K562 (cell line): ENCODE results near the gene SOX21. TPM values are rescaled to one million over a fixed set of nuclear protein-coding genes. Genes with fewer than 3 reads are reported as not detected.

Experiments used
- ATAC-seq: fragments of 200-7000 bp; cut with Tn5 transposase; 3 replicates; pipeline ENCODE4 v1.9.1; 2020; ENCODE audit warnings: moderate library complexity
- BruUV-seq: library from RNA; stranded (reverse); fragments of 400-500 nt; replicated peaks from 2 replicates; lab custom pipeline; 2021; lab: Mats Ljungman, UMichigan
- CTCF ChIA-PET: fragments of 300-600 bp; formaldehyde crosslinking; extraction: SDS; loops from one replicate; lab custom pipeline; 2021; ENCODE audit warnings: low intra/inter-chr PET ratio; lab: Yijun Ruan, JAX
- POLR2A ChIA-PET: fragments of 300-600, 350-650 bp; sonication (Branson Sonifier 250); formaldehyde crosslinking; extraction: SDS; loops from one replicate; lab custom pipeline; 2021; ENCODE audit warnings: antibody characterized with exemption, inconsistent platforms; lab: Yijun Ruan, JAX
- DNase-seq, 4 experiments: peaks; one replicate each; pipeline versions ENCODE4 v3.0.0 to v3.0.0-alpha.2; 2011 to 2018; ENCODE audit warnings: low spot score in 3 of 4, mixed read lengths in 3 of 4; ENCODE audit errors: extremely low read depth in 1 of 4
- FAIRE-seq: peaks from 2 replicates; lab custom pipeline; 2011; peaks lifted over from hg19 to GRCh38; lab: Jason Lieb, UNC
- H2AFZ ChIP-seq: 2 replicates; pipeline ENCODE4 v1.6.0; 2011; ENCODE audit warnings: low read depth, low read length, control low read depth, inconsistent platforms
- H3K27ac ChIP-seq: fragments of 200-600 bp; 3 replicates; pipeline ENCODE4 v1.8.0; 2011; ENCODE audit warnings: low read depth, mild to moderate bottlenecking, control low read depth, inconsistent platforms, low read length, moderate library complexity, mixed read lengths; ENCODE audit errors: extremely low read depth
- H3K27me3 ChIP-seq, 2 experiments: fragments of 300-600 bp in 1 of 2; 2 replicates in 1 of 2; 3 replicates in 1 of 2; pipeline versions ENCODE4 v1.6.0 to v1.8.0; 2011; ENCODE audit warnings: inconsistent platforms in 2 of 2, low read length in 2 of 2, mild to moderate bottlenecking in 1 of 2, mixed read lengths in 1 of 2, moderate library complexity in 1 of 2; ENCODE audit not compliant: control insufficient read depth in 2 of 2, insufficient read depth in 2 of 2
- H3K36me3 ChIP-seq: fragments of 300-600 bp; 3 replicates; pipeline ENCODE4 v1.8.0; 2011; ENCODE audit warnings: mild to moderate bottlenecking, low read length, inconsistent platforms; ENCODE audit not compliant: control insufficient read depth, insufficient read depth
- H3K4me1 ChIP-seq, 2 experiments: fragments of 200-600 bp in 1 of 2; replicated peaks in 1 of 2; 2 replicates in 1 of 2; 3 replicates in 1 of 2; pipeline versions ENCODE4 v1.5.1 to v1.8.0; 2011; ENCODE audit warnings: inconsistent platforms in 2 of 2, low read length in 2 of 2, mild to moderate bottlenecking in 1 of 2, mixed read lengths in 1 of 2, moderate library complexity in 1 of 2; ENCODE audit not compliant: control insufficient read depth in 2 of 2, insufficient read depth in 2 of 2
- H3K4me2 ChIP-seq: 2 replicates; pipeline ENCODE4 v1.6.1; 2011; ENCODE audit warnings: low read length, control low read depth, inconsistent platforms, mixed read lengths; ENCODE audit not compliant: insufficient read depth
- H3K4me3 ChIP-seq: fragments of 200-600 bp; sonication (generic), shearing (Covaris generic); 2 replicates; pipeline ENCODE4 v1.5.1; 2016; ENCODE audit warnings: control low read depth, inconsistent platforms
- H3K79me2 ChIP-seq: fragments of 200-600 bp; 3 replicates; pipeline ENCODE4 v1.8.0; 2011; ENCODE audit warnings: low read length, inconsistent platforms; ENCODE audit not compliant: control insufficient read depth, insufficient read depth
- H3K9ac ChIP-seq, 2 experiments: 2 replicates each; pipeline versions ENCODE4 v1.6.0 to v1.6.1; 2011; ENCODE audit warnings: low read depth in 2 of 2, low read length in 2 of 2, control low read depth in 1 of 2, inconsistent platforms in 1 of 2, mild to moderate bottlenecking in 1 of 2, mixed read lengths in 1 of 2; ENCODE audit not compliant: insufficient read depth in 1 of 2
- H3K9me1 ChIP-seq: one replicate; pipeline ENCODE4 v1.6.0; 2011; ENCODE audit warnings: inconsistent platforms, mild to moderate bottlenecking, low read length, moderate library complexity; ENCODE audit not compliant: control insufficient read depth, insufficient read depth
- H3K9me3 ChIP-seq: replicated peaks from 2 replicates; pipeline ENCODE4 v1.5.1; 2011; ENCODE audit warnings: low read depth, low read length, inconsistent platforms; ENCODE audit not compliant: control insufficient read depth, insufficient read depth
- H4K20me1 ChIP-seq: replicated peaks from 2 replicates; pipeline ENCODE4 v1.6.1; 2011; ENCODE audit warnings: low read length, inconsistent platforms, mixed read lengths; ENCODE audit not compliant: control insufficient read depth, insufficient read depth
- CBX1 ChIP-seq: sonication (generic); IDR thresholded peaks from 2 replicates; pipeline ENCODE4 v1.6.1; 2016; ENCODE audit warnings: antibody characterized with exemption, low read depth, mild to moderate bottlenecking
- FOXM1 ChIP-seq, 2 experiments: fragments of 450-650 bp in 1 of 2; sonication (generic) in 1 of 2; formaldehyde crosslinking in 1 of 2; IDR thresholded peaks; 2 replicates each; pipeline versions ENCODE4 v1.6.1 to v1.9.0; 2017 to 2022; ENCODE audit warnings: low read depth in 2 of 2, mild to moderate bottlenecking in 2 of 2, missing genetic modification reagents in 1 of 2, moderate library complexity in 1 of 2
- GATA2 ChIP-seq: sonication (generic); formaldehyde crosslinking; IDR thresholded peaks from 2 replicates; pipeline ENCODE4 v1.4.0; 2020; ENCODE audit warnings: mild to moderate bottlenecking, missing genetic modification reagents
- GTF2E2 ChIP-seq: fragments of 200-800 bp; sonication (Bioruptor generic); IDR thresholded peaks from 2 replicates; pipeline ENCODE4 v1.6.1; 2016; ENCODE audit warnings: missing genetic modification characterization, missing compliant biosample characterization
- HDAC3 ChIP-seq: fragments of 450-650 bp; IDR thresholded peaks from 2 replicates; pipeline ENCODE4 v1.6.1; 2018; ENCODE audit warnings: borderline replicate concordance, mild to moderate bottlenecking, moderate library complexity; ENCODE audit not compliant: partially characterized antibody
- HEY1 ChIP-seq: fragments of 250-450 bp; sonication (Bioruptor Pico); IDR thresholded peaks from 2 replicates; pipeline ENCODE4 v1.5.0; 2020; ENCODE audit warnings: mild to moderate bottlenecking, moderate library complexity, borderline replicate concordance
- NCOA1 ChIP-seq: fragments of 450-650 bp; IDR thresholded peaks from 2 replicates; pipeline ENCODE4 v1.6.1; 2016; ENCODE audit warnings: low read depth
- NCOA2 ChIP-seq, 2 experiments: fragments of 450-650 bp; IDR thresholded peaks; 2 replicates each; pipeline ENCODE4 v1.6.1; 2018; ENCODE audit warnings: mild to moderate bottlenecking in 2 of 2, moderate library complexity in 1 of 2; ENCODE audit not compliant: partially characterized antibody in 2 of 2
- NFATC3 ChIP-seq: fragments of 450-650 bp; IDR thresholded peaks from 2 replicates; pipeline ENCODE4 v1.6.1; 2017; ENCODE audit warnings: mild to moderate bottlenecking
- NRF1 ChIP-seq, 2 experiments: fragments of 450-650 bp; IDR thresholded peaks in 1 of 2; conservative IDR thresholded peaks in 1 of 2; 2 replicates each; pipeline ENCODE4 v1.6.1; 2014; ENCODE audit warnings: mild to moderate bottlenecking in 2 of 2
- RBM34 ChIP-seq: fragments of 200-400 bp; formaldehyde crosslinking; IDR thresholded peaks from 2 replicates; pipeline ENCODE4 v1.6.1; 2018; ENCODE audit warnings: low read length, borderline replicate concordance; ENCODE audit not compliant: insufficient read depth
- SP1 ChIP-seq: sonication (generic); formaldehyde crosslinking; IDR thresholded peaks from 2 replicates; pipeline ENCODE4 v1.8.1; 2022; ENCODE audit warnings: mild to moderate bottlenecking, missing genetic modification reagents
- SREBF1 ChIP-seq: fragments of 150-350 bp; IDR thresholded peaks from 2 replicates; pipeline ENCODE4 v1.6.1; 2014; ENCODE audit warnings: antibody characterized with exemption, low read depth, low read length, borderline replicate concordance
- STAT5A ChIP-seq: IDR thresholded peaks from 2 replicates; pipeline ENCODE4 v1.6.1; 2012; ENCODE audit warnings: low read length, inconsistent platforms, borderline replicate concordance
- XRCC5 ChIP-seq: fragments of 200-400 bp; formaldehyde crosslinking; IDR thresholded peaks from 2 replicates; pipeline ENCODE4 v1.6.1; 2017; ENCODE audit warnings: low read depth, mild to moderate bottlenecking, low read length
- ZFP1 ChIP-seq: fragments of 450-650 bp; formaldehyde crosslinking; IDR thresholded peaks from 2 replicates; pipeline ENCODE4 v1.4.0; 2020; ENCODE audit warnings: mild to moderate bottlenecking, mixed read lengths
- ZNF445 ChIP-seq: fragments of 250-450 bp; sonication (Bioruptor Pico); IDR thresholded peaks from 2 replicates; pipeline ENCODE4 v1.4.0; 2020; ENCODE audit warnings: low read depth, mild to moderate bottlenecking, moderate library complexity
- ZNF696 ChIP-seq: fragments of 250-450 bp; sonication (Bioruptor Pico); conservative IDR thresholded peaks from 2 replicates; pipeline ENCODE4 v1.4.0; 2020; ENCODE audit warnings: mild to moderate bottlenecking, moderate library complexity
- ZSCAN32 ChIP-seq: fragments of 450-650 bp; formaldehyde crosslinking; IDR thresholded peaks from 2 replicates; pipeline ENCODE4 v1.4.0; 2020; ENCODE audit warnings: mild to moderate bottlenecking, moderate library complexity
- WGBS: fragments of 100-300 bp; shearing (Covaris generic); methylation state at CpG from one replicate; pipeline ENCODE4 v1.1.6; 2016; ENCODE audit warnings: low coverage, mixed read lengths; ENCODE audit not compliant: insufficient coverage; ENCODE audit errors: missing lambda C conversion rate; 5-methylcytosine and 5-hydroxymethylcytosine counted together
- in situ Hi-C: fragments of 300-500 bp; cut with MboI; formaldehyde crosslinking; loops from 4 replicates; pipeline ENCODE4 v1.15.0; 2018; ENCODE audit warnings: inconsistent platforms, mixed read lengths
- intact Hi-C: fragments of 100-400 bp; cut with micrococcal nuclease; formaldehyde crosslinking; loops from 2 replicates; pipeline ENCODE4 v1.14.2; 2022
- polyA plus RNA-seq, 8 experiments: library from polyadenylated mRNA; depleted of rRNA in 4 of 8; stranded (reverse) in 5 of 8; unstranded in 3 of 8; fragments of >200 nt; fragmentation: Nextera tagmentation in 2 of 8; fragmentation: Illumina TruSeq in 1 of 8; extraction: Ambion mirVana in 2 of 8; extraction: Trizol in 1 of 8; gene quantifications; 2 replicates each; pipeline versions ENCODE4 v1.2.1 to v1.2.3, GENCODE V29; 2011 to 2014; ENCODE audit warnings: inconsistent platforms in 1 of 8, missing spikeins in 1 of 8
- total RNA-seq, 7 experiments: library from RNA; depleted of rRNA in 6 of 7; stranded (reverse); fragments of >200 nt in 6 of 7; fragmentation: Illumina TruSeq in 2 of 7; extraction: Trizol in 2 of 7; gene quantifications; 2 replicates each; pipeline versions ENCODE4 v1.2.1 to v1.2.3, GENCODE V29; 2011 to 2021; ENCODE audit warnings: low replicate concordance in 1 of 7
- TF ChIP-seq, protein P1 (sequence below): fragments of 450-650 bp; conservative IDR thresholded peaks from 2 replicates; pipeline ENCODE4 v1.6.1; 2016; ENCODE audit warnings: missing genetic modification characterization, low read depth, mild to moderate bottlenecking, missing compliant biosample characterization, moderate library complexity

Gene SOX21
- total and polyA plus RNA-seq, 9 of the 15 experiments (the other 6 are each of a cell fraction or from before 2014, with no cell fraction given), result 0.07 TPM; not detected in 8

GRCh38 chr13:94677799-94678198, 34.5 kb downstream of the SOX21 start:
- Histone ChIP-seq H3K4me1 (peaks cover 5 to 6% of the 10 kb centered on the region in 2 experiments; a peak in 3 of 5 replicates), H3K79me2 (no peaks in the 10 kb centered on the region), H3K27me3 (no peaks in the 10 kb centered on the region), H4K20me1 (no peaks in the 10 kb centered on the region), H3K36me3 (no peaks in the 10 kb centered on the region), H3K4me2 (no peak overlapping the region), H3K9me1 (no peaks in the 10 kb centered on the region), H3K4me3 (no peak overlapping the region), H3K9me3 (no peaks in the 10 kb centered on the region), H3K27ac (no peak overlapping the region), H3K9ac (no peak overlapping the region)
- ATAC-seq, result no peak
- ChIA-PET CTCF (interaction anchor here (0.5 kb wide), 1 partner anchor 17 kb away, joined by 3 read pairs; no protein-coding TSS in a partner anchor), POLR2A (interaction anchor here (0.8 kb wide), 1 partner anchor 17 kb away, joined by 3 read pairs; no protein-coding TSS in a partner anchor)
- BruUV-seq, result no TSS peak
- in situ Hi-C loops (no loop called here), intact Hi-C loops (no loop called here)
- FAIRE-seq, result no peak
- no peak for DNase-seq
- WGBS, result 51% methylated on average over 2 of the region's 2 CpGs
- TF ChIP-seq HDAC3 (no peak), RBM34 (no peak), SREBF1 (no peak), ZSCAN32 (CRISPR knock-in tag) (no peak), NRF1 (conservative IDR thresholded peaks at IDR 0.05 in 1 of 2, IDR thresholded peaks at IDR 0.05 in 1 of 2) (no peak), NCOA2 (IDR thresholded peaks at IDR 0.05; ENCODE audit: partially characterized antibody in 2 of 2) (no peak), FOXM1 (IDR thresholded peaks at IDR 0.05; ENCODE audit: low read depth) (no peak), FOXM1 (CRISPR knock-in tag; IDR thresholded peaks at IDR 0.05; ENCODE audit: low read depth) (no peak), HEY1 (CRISPR knock-in tag) (no peak), GATA2 (CRISPR knock-in tag) (no peak), GTF2E2 (tag) (no peak), NCOA1 (no peak), STAT5A (no peak), NFATC3 (no peak), ZNF696 (CRISPR knock-in tag) (no peak), ZNF445 (CRISPR knock-in tag) (no peak), ZFP1 (CRISPR knock-in tag) (no peak), XRCC5 (no peak), CBX1 (no peak), SP1 (CRISPR knock-in tag) (no peak)
- TF ChIP-seq, protein P1, sequence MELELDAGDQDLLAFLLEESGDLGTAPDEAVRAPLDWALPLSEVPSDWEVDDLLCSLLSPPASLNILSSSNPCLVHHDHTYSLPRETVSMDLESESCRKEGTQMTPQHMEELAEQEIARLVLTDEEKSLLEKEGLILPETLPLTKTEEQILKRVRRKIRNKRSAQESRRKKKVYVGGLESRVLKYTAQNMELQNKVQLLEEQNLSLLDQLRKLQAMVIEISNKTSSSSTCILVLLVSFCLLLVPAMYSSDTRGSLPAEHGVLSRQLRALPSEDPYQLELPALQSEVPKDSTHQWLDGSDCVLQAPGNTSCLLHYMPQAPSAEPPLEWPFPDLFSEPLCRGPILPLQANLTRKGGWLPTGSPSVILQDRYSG, result no peak
- TF ChIP-seq, all 486 proteins: peak for 0
- no peak overlapping the region for H2AFZ ChIP-seq
